Osteocyte (in vitro differentiated cells): Measurements from ENCODE around the gene TNRC6B. TPM values are rescaled to one million over a fixed set of nuclear protein-coding genes. Genes with fewer than 3 reads are reported as not detected.

Experiments
- DNase-seq: peaks from one replicate; pipeline ENCODE4 v3.0.0; 2021; ENCODE audit warnings: mixed read lengths; ENCODE audit not compliant: unreplicated experiment; ENCODE audit errors: extremely low spot score
- H3K27ac Mint-ChIP-seq: one replicate; pipeline ENCODE4 v1.8.0; 2021; ENCODE audit warnings: mild to moderate bottlenecking, mixed read lengths; ENCODE audit not compliant: unreplicated experiment
- H3K27me3 Mint-ChIP-seq: one replicate; pipeline ENCODE4 v1.8.0; 2021; ENCODE audit warnings: mixed read lengths; ENCODE audit not compliant: unreplicated experiment
- H3K36me3 Mint-ChIP-seq: one replicate; pipeline ENCODE4 v1.8.0; 2021; ENCODE audit warnings: mixed read lengths; ENCODE audit not compliant: unreplicated experiment
- H3K4me1 Mint-ChIP-seq: one replicate; pipeline ENCODE4 v1.8.0; 2021; ENCODE audit warnings: mixed read lengths; ENCODE audit not compliant: unreplicated experiment
- H3K4me3 Mint-ChIP-seq: one replicate; pipeline ENCODE4 v1.8.0; 2021; ENCODE audit warnings: mild to moderate bottlenecking, moderate library complexity, mixed read lengths; ENCODE audit not compliant: unreplicated experiment
- H3K9me3 Mint-ChIP-seq: one replicate; pipeline ENCODE4 v1.8.0; 2021; ENCODE audit warnings: mixed read lengths; ENCODE audit not compliant: unreplicated experiment
- total RNA-seq: library from RNA; stranded (reverse); gene quantifications from 2 replicates; pipeline ENCODE4 v1.2.1, GENCODE V29; 2021
- TF ChIP-seq, protein P1 (sequence below): fragments of 200-600 bp; sonication (generic); IDR thresholded peaks from 2 replicates; pipeline ENCODE4 v1.5.0; 2021; ENCODE audit warnings: antibody characterized with exemption, mild to moderate bottlenecking, moderate library complexity

Gene TNRC6B
- total RNA-seq, 1 donor from 2014 or later = 47.4 TPM

DNA sequence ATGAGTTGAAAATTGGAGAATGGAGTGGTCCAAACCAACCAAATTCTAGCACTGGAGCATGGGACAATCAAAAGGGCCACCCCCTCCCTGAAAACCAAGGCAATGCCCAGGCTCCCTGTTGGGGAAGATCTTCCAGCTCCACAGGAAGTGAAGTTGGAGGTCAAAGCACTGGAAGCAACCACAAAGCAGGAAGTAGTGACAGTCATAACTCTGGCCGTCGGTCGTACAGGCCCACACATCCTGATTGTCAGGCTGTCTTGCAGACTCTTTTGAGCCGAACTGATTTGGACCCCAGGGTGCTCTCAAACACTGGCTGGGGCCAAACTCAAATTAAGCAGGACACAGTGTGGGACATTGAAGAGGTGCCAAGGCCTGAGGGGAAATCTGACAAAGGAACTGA, 88.1 kb downstream of the TNRC6B start:
- TF ChIP-seq, protein P1, sequence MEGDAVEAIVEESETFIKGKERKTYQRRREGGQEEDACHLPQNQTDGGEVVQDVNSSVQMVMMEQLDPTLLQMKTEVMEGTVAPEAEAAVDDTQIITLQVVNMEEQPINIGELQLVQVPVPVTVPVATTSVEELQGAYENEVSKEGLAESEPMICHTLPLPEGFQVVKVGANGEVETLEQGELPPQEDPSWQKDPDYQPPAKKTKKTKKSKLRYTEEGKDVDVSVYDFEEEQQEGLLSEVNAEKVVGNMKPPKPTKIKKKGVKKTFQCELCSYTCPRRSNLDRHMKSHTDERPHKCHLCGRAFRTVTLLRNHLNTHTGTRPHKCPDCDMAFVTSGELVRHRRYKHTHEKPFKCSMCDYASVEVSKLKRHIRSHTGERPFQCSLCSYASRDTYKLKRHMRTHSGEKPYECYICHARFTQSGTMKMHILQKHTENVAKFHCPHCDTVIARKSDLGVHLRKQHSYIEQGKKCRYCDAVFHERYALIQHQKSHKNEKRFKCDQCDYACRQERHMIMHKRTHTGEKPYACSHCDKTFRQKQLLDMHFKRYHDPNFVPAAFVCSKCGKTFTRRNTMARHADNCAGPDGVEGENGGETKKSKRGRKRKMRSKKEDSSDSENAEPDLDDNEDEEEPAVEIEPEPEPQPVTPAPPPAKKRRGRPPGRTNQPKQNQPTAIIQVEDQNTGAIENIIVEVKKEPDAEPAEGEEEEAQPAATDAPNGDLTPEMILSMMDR = no peak
- no peaks in the 10 kb centered on the region for H3K4me1 Mint-ChIP-seq
- no peak overlapping the region for H3K27ac Mint-ChIP-seq
- H3K4me3 Mint-ChIP-seq = no peak overlapping the region
- DNase-seq = no peak
- peaks cover 62% of the 10 kb centered on the region for H3K36me3 Mint-ChIP-seq
- H3K27me3 Mint-ChIP-seq = no peaks in the 10 kb centered on the region
- no peaks in the 10 kb centered on the region for H3K9me3 Mint-ChIP-seq

DNA sequence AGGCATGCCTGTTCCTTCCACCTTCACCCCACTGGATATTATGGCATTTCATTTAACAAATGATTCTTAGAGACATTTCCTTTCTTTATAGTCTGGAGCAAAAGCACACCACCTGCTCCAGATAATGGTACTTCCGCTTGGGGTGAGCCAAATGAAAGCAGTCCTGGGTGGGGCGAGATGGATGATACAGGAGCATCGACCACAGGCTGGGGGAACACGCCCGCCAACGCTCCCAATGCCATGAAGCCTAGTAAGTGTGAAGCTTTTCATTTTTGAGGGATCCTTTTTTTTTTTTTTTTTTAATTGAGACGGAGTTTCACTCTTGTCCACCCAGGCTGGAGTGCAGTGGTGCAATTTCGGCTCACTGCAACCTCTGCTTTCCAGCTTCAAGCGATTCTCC, 92.3 kb downstream of the TNRC6B start:
- no peak overlapping the region for H3K27ac Mint-ChIP-seq
- DNase-seq = peak; percentile 44
- peaks cover 61% of the 10 kb centered on the region for H3K36me3 Mint-ChIP-seq
- H3K4me1 Mint-ChIP-seq = peaks cover 4% of the 10 kb centered on the region
- no peaks in the 10 kb centered on the region for H3K9me3 Mint-ChIP-seq
- TF ChIP-seq, protein P1 = no peak
- no peak overlapping the region for H3K4me3 Mint-ChIP-seq
- no peaks in the 10 kb centered on the region for H3K27me3 Mint-ChIP-seq

DNA sequence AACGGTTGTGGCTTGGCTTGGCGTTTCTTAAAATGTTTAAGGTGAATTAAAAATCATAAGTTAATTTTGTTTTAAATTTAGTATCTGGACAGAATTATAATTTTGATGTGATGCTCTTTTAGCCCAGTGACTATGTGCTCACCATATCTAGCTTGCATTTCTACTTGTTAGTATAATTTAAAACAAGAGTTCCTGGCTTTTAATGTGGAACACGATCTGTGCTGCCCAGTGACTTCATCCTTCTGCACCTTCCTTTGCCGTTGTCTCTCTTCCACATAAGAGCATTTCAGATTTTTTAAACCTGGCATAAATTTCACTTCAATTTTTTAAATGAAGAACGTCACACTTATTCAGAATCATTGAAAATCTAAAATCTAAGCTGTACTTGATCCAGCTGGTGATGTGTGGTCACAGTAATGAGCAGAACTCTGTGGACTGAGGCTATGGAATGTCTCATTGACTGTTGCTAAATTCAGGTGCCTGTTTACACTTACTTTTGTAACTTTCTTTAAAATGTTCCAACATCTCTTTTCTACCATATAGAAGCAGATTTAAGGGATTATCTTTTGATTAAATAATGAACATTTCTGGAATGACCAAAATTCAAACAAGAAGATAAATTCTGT, 93.1 kb downstream of the TNRC6B start:
- Mint-ChIP-seq H3K4me1 (peaks cover 9% of the 10 kb centered on the region), H3K27me3 (no peaks in the 10 kb centered on the region), H3K27ac (peak overlapping the region; percentile 31), H3K36me3 (peaks cover 54% of the 10 kb centered on the region), H3K4me3 (no peak overlapping the region), H3K9me3 (no peaks in the 10 kb centered on the region)
- TF ChIP-seq, protein P1 = no peak
- no peak for DNase-seq

DNA sequence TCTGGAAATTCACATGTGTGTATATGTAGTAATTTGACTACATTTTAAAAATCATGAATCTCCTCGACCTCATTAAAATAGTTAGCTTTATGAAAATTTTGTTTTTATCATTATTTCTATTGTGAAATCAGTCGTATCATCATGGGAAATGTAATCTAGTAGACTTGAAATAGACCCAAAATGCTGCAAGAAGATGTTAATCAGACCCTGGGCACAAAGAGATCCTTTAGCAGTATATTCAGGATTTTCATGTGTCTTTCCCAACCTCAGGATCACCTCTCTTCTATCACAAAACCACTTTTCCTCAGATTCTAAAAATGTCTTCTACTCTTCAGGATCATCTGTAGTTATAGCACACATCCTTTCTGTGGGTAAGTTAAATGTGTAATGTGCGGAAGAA, 93.7 kb downstream of the TNRC6B start:
- DNase-seq = no peak
- H3K9me3 Mint-ChIP-seq = no peaks in the 10 kb centered on the region
- TF ChIP-seq, protein P1 = no peak
- H3K27ac Mint-ChIP-seq = no peak overlapping the region
- peaks cover 15% of the 10 kb centered on the region for H3K4me1 Mint-ChIP-seq
- H3K27me3 Mint-ChIP-seq = no peaks in the 10 kb centered on the region
- H3K4me3 Mint-ChIP-seq = no peak overlapping the region
- H3K36me3 Mint-ChIP-seq = peaks cover 48% of the 10 kb centered on the region

DNA sequence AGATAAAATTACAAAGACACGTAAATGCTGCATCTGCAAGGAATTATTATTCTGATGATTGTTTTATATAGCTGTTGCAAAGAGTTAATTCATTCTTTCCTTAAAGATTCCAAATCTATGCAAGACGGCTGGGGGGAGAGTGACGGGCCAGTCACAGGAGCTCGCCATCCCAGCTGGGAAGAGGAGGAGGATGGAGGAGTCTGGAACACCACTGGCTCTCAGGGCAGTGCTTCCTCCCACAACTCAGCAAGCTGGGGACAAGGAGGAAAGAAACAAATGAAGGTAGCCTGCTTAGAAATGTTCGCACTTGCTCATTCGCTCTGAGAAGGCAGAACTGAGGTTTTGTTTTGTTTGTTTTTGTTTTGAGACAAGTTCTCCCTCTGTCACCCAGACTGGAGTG, 95.6 kb downstream of the TNRC6B start:
- TF ChIP-seq, protein P1 = no peak
- peak; percentile 49 for DNase-seq
- H3K9me3 Mint-ChIP-seq = no peaks in the 10 kb centered on the region

More for the DNA sequence above, 95.6 kb downstream of the TNRC6B start:
- no peaks in the 10 kb centered on the region for H3K27me3 Mint-ChIP-seq
- H3K27ac Mint-ChIP-seq = no peak overlapping the region
- H3K36me3 Mint-ChIP-seq = peaks cover 44% of the 10 kb centered on the region
- H3K4me1 Mint-ChIP-seq = peaks cover 28% of the 10 kb centered on the region
- no peak overlapping the region for H3K4me3 Mint-ChIP-seq
